Bone marrow (tissue), 2 donors: ENCODE measurements around the gene CCDC178.
"Not testable (repeated sequence)": the region's sequence is repeated elsewhere in the genome, so short reads cannot be mapped to it uniquely, and the experiment has no call there.

Source experiments
- DNase-seq, 2 donors: peaks; one replicate each; lab custom pipeline; 2025; lab: John Stamatoyannopoulos, UW

The CCDC178 gene

GRCh38 chr18:33210575-33211189 lies 229.8 kb downstream of the CCDC178 start:
- no peak for DNase-seq

DNA sequence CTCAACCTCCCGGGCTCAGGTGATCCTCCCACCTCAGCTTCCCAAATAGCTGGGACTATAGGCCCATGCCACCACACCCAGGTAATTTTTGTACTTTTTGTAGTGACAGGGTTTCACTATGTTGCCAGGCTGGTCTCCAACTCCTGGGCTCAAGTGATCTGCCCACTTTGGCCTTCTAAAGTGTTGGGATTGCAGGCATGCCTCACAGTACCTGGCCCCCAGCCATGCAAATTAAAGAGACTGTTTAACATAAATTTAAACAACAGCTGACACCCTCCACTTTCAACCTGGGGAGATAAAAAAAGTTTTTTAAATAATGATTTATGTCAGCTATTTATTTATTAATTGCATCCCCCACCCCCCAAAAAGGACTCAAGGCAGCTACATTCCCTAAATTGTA lies 234.7 kb downstream of the CCDC178 start:
- no peak for DNase-seq

GRCh38 chr18:33201509-33201926 lies 239.0 kb downstream of the CCDC178 start:
- no peak for DNase-seq

DNA sequence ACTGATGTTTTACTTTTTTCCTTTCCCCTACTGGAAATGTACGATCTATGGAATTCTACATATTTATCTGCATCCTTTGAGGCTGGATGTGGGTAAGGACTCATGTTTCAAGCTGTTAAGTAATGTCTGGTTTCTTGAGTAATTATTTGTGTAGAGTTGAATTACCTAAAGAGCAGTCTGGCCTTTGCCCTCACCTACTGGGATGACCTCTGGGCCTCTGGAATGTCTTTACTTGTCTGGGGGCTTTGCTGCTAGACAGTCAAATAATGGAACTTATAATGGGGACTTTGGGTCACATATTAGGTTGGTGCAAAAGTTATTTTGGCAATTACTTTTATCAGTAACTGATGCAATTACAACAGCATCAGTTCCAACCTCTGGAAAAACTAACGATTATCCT lies 244.7 kb downstream of the CCDC178 start:
- DNase-seq, result no peak

DNA sequence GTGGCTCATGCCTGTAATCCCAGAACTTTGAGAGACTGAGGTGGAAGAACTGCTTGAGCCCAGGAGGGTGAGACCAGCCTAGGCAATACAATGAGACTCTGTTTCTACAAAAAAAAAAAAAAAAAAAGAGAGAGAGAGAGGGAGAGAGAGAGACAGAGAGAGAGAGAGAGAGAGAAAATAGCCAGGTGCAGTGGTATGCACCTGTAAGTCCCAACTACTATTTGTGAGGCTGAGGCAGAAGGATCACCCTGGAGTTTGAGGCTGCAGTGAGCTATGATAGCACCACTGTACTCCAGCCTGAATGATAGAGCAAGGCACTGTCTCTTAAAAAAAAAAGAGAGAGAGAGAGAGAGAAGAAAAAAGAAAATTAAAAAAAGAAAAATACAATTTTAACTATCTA lies 245.7 kb downstream of the CCDC178 start:
- no peak for DNase-seq

DNA sequence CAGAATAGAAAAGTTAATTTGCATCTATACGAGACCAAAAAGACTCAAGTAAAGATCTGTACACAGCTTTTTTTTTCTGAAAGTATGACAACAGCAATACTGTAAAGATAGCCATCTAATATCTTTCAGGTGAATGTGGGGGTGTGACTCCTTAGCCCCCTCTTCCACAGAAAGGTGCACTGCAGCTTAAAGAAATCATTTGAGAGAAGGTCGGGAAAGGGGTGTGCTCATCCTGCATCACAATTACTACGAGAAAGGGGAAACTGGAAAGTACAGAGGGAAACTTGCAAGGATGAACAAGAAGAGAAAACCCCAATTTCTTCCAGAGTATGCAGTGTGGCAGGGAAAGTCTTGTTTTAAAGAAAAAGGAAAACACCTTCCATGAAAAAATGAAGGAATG lies 255.6 kb downstream of the CCDC178 start:
- no peak for DNase-seq

DNA sequence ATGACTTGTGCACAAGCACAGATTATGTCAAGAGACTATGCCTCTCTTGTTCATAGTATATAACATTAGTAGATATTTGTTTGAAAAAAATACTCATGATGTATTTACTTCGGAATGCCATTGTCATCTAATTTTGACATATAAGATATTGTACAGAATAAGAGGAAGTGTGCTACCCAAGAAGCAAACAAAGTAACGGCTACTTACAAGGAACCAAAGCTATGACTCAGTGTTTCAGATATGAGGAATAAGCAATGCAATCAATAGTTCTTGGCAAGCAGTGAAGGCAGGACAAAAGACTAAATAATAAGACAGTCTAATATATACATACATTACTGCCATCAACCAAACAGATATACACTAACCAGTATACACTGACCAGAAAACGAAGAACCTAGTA lies 256.3 kb downstream of the CCDC178 start:
- DNase-seq, result no peak

DNA sequence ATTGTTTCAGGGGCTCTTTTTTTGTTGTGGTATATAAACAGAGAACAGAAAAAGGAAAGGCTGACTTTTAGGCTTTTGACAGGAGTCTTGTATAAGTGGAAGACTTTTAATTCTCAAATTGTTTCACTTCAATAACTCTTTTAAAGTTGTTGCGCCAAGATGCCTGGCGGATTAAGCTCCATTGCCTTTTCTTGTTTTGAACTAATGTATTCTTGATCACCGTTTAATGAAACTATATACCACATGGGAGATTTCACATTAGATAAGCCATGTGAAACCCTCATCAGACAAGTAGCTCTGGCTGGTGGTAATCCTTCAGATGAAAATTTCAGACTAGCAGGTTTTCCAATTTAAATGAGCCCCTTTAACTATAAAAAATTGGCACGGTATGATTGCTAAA lies 257.4 kb downstream of the CCDC178 start:
- DNase-seq, result no peak

DNA sequence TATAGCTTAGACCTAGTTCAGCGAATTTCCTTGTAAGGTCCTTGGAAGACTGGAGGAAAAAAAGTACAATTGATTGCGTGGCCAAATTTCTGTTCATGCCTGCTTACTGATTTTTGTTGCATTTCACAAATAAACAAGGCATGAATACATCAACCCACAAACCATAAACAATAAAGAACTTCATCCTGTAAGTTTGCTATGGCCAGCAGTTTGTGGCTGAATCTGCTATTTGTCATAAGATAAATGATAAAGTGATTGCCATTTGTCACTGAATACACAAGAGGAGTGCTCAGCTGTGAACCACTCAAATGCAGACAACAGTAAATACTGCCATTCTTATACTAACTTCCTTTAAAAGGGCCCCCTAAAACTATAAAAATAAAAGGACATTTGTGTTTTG lies 259.5 kb downstream of the CCDC178 start:
- no peak for DNase-seq

DNA sequence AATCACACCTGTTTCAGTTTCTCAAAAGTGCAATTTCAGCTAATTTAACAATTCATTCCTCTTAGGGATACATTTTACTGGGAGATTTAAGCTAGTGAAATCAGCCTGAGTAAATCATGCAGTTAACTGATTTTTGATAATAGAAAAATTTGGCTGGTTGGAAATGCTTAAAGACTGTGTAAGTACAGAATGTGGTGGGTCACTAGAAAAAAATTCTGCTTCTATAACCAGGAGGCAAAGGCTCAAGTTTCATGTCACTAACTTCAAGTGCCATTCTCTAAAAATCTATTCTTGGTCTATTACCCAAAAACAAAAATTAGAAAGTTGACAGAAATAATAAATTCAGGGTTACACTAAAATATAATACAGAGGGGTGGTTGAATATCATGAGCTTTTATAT lies 271.3 kb downstream of the CCDC178 start:
- no peak for DNase-seq

GRCh38 chr18:33164121-33164520 lies 276.4 kb downstream of the CCDC178 start:
- DNase-seq, result not testable (repeated sequence)

- DNase-seq, result no peak
Observed at GRCh38 chr18:33161131-33161530, 279.4 kb downstream of the CCDC178 start.

DNA sequence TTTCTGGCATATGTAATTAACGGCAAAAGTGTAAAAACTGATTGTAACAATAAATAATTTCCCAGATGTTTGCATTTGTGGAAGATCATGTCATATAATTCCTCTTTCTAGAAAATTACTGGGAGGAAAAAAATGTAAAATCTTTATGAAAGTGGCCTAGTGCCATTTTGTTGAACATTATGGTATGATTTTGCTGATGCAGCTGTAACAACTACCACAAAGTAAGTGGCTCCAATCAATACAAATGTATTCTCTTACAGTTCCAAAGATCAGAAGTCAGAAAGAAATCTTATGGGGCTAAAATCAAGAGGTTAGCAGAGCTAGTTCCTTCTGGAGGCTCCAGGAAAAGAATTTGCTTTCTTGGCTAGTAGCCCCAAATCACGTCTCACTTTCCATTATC lies 281.4 kb downstream of the CCDC178 start:
- DNase-seq, result no peak

DNA sequence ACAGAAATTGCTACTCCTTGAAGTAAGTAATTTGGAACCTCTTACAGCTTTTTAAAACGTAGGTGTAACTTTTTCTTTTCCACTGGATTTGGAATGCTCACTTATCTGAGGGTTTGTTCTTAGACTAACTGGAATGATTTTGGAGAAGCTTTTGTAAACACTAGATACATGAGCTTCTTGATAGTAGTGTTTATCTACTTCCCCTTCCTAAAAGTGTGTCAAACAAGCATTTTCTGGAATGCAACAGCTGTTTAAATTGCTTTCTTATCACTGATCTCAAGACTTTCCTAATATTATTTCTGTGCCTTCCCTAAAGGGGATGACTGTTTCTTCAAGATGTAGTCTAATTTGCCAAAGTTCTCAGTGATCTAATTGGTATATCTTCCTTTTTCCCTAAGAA lies 282.6 kb downstream of the CCDC178 start:
- no peak for DNase-seq

- no peak for DNase-seq
Observed at GRCh38 chr18:33156906-33157470, 283.5 kb downstream of the CCDC178 start.

- DNase-seq, result no peak
Observed at GRCh38 chr18:33154049-33154448, 286.5 kb downstream of the CCDC178 start.

DNA sequence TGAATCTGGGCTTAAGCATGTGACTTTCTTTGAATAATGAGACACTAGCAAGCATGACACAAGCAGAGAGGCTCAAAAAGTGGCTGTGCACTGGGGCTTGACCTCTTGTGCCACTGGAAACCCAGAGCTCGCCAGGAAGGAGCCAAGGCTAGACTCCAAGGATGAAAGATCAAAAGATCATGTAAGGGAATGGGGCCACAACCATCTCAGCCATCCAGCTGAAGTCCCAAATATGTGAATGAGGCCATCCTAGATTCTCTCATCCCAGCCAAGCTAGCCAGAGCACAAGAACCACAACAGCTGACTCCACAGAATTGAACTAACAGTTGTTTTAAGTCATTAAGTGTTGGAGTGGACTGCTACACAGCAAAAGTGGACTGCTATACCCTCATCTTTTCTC lies 288.1 kb downstream of the CCDC178 start:
- no peak for DNase-seq

DNA sequence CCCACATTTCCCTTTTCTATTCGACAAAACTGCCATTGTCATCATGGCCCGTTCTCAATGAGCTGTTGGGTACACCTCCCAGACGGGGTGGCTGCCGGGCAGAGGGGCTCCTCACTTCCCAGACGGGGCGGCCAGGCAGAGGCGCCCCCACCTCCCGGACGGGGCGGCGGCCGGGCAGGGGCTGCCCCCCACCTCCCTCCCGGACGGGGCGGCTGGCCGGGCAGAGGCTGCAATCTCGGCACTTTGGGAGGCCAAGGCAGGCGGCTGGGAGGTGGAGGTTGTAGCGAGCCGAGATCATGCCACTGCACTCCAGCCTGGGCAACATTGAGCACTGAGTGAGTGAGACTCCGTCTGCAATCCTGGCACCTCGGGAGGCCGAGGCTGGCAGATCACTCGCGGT lies 292.7 kb downstream of the CCDC178 start:
- not testable (repeated sequence) for DNase-seq

- no peak for DNase-seq
Observed at GRCh38 chr18:33146014-33146413, 294.5 kb downstream of the CCDC178 start.

DNA sequence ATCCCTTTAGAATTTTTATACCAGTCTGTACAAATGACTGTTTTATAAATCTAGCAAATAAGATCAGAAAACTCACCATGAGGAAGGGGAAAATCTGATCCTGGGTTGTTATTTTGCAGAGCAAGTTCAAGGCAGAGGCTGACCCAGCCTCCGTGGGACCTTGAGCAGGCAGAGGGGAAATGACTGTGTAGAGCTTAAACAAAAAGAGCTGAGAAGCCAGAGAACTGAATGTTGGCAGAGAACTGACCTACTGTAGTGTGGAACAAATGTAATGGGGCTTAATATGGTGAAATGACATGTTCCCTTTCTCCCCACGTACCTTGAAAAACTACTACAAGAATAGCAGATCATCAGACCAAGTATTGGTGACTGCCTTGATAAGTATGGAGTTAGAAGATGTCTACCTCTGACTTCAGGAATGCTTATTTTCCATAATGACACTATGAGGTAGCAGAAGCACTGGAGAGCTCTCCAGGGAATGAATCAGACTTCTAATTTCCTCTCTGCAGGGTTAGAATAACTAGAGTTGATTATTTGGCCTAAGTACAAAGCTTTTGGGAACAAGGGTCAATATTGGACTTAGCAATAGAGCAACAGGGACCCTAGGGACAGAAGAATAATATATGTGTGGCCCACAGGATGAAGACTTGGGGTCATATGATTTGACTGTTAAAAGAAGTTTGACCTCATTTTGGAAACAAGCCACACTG lies 304.4 kb downstream of the CCDC178 start:
- DNase-seq, result no peak

DNA sequence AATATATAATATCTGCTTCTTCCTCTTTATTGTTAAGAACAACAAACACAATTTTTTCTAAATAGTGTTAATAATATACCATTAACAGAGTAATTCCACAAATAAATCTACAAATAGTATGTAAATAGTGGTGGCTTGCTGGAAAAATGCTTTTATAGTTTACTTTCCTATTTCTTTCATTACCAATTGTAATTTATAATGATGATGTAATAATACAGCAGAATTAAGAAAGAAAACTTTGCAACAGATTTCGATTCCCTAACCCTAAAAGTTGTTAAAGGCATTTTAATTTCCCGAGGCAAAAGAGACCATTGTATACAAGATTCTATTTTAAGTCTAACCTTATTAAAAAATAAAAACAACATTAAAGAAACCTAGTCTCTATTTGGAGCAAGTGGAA lies 307.9 kb downstream of the CCDC178 start:
- DNase-seq, result no peak

GRCh38 chr18:33128581-33128980 lies 311.9 kb downstream of the CCDC178 start:
- DNase-seq, result no peak

DNA sequence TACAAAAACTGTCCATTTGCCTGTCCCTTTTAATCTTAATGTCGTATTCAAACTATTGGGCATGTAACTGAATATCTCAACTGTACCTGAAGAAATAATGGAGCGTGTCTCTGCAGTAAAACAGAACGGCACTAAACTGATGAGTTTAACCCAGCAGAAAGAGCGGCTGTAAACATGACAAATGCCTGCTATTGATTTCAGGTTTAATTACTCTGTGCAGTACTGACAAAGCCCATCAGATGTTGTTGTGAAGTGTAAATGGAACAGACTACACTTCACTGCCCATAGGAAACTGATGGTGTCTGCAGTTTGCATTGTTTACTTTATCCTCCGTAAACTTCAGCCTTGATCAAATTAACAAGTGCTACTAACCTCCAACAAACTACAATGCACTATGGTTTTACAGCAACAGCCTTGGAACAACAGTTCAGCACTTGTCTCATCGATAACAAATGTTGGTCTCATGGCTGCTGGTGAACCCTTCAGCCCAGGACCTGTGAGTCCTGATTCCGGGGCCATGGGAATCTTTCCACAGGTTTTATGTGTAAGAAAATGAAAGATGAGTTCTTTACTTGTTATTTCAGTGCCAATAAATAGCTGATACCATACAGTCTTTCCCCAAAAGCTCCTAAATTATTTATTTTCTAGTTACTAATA lies 316.5 kb downstream of the CCDC178 start:
- DNase-seq, result no peak
